ENCODE measurements around the gene NFATC1.

Gene NFATC1

DNA sequence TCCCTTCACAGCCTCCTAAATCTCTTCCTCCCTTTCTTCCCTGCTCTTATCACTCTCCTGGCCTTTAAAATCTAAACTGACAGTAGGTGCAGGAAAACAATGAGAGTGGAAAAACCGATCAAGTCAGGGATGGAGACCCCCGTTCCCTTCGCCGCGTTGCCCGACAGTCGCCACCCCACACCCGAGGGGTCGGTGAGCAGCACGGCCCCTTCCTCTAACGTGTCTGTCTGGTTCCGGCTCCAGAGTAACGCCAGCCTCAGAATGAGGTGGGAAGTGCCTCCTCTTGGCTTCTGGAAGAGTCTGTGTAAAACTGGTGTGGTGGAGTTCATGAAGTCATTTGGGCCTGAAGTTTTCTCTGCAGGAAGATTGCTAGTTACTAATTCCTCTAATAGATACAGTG, 138.6 kb downstream of the NFATC1 start:
- TF ChIP-seq, protein P1, sequence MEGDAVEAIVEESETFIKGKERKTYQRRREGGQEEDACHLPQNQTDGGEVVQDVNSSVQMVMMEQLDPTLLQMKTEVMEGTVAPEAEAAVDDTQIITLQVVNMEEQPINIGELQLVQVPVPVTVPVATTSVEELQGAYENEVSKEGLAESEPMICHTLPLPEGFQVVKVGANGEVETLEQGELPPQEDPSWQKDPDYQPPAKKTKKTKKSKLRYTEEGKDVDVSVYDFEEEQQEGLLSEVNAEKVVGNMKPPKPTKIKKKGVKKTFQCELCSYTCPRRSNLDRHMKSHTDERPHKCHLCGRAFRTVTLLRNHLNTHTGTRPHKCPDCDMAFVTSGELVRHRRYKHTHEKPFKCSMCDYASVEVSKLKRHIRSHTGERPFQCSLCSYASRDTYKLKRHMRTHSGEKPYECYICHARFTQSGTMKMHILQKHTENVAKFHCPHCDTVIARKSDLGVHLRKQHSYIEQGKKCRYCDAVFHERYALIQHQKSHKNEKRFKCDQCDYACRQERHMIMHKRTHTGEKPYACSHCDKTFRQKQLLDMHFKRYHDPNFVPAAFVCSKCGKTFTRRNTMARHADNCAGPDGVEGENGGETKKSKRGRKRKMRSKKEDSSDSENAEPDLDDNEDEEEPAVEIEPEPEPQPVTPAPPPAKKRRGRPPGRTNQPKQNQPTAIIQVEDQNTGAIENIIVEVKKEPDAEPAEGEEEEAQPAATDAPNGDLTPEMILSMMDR (IDR thresholded peaks at IDR 0.05; ENCODE audit: low read depth, low read length), result no peak
- H3K4me3 ChIP-seq (ENCODE audit: low read depth, low read length), result no peak overlapping the region

DNA sequence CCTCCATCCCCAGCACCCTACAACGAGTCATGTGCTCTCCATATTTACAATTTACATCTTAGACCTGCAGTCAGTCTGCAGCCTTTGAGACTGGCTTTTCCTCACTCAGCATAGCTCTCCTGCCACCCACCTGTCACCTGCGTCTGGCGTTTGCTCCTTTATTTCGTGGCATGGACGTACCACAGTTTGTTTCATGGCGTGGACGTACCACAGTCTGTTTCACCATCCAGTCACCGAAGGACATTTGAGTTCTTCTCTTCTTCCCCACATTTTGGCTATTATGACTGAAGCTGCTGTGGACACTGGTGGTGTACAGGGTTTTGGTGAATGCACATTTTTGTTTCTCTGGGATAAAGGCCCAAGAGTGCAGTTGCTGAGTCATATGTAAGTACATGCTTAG, 142.0 kb downstream of the NFATC1 start:
- TF ChIP-seq, protein P1 (IDR thresholded peaks at IDR 0.05; ENCODE audit: low read depth, low read length), result no peak
- H3K4me3 ChIP-seq (ENCODE audit: low read depth, low read length), result no peak overlapping the region

DNA sequence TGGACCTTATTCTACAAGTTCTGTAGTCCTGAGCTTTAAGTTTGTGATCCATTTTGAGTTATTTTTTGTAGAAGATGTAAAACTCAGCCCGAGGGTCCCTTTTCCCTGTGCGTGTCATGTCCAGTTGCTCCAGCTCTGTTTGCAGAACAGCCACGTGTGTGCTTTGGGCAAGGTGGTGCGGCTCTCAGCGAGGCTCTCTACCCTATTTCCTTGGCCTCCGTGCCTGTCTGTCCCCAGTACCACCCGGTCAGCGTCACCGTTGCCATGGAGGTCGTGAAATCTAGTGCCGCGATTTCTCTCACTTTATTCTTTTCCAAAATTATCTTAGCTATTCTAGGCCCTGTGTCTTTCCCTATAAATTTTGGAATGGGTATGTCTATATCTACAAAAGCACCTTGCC, 142.9 kb downstream of the NFATC1 start:
- no peak overlapping the region for H3K4me3 ChIP-seq (ENCODE audit: low read depth, low read length)

DNA sequence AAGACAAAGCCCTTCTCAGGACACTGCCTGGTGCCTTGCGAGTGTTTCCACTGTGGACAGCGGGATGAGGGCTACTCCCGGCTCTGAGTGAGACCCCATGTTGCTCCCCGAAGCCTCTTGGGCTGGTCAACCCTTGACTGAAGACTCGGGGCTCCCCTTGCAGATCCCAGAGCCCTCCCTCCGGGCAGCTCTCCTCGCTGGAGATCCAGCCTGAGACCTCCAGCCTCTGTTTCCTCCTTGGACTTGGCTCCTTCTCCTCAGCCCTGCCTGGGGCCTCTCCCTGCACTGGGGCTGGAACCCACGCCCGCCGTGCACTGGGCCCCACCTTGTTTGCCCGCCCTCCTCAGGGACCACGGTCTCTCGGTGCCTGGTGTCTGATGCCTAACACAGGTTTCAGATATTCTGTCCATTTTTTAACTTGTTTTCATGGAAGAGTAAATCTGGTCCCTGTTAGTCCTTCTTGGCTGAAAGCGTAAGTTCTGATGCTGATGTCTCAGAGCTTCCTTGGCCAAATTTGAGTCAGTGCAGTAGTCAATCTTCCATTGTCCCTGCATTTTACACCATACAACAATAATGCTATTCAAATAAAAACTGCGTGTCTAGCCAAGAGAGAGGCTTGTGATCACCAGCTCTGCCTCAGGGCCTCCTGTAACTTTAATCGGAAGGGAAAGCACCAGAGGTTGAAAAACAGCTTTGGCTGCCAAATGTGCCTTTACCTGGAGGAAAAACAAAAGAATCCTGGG, 144.6 kb downstream of the NFATC1 start:
- TF ChIP-seq, protein P1 (IDR thresholded peaks at IDR 0.05; ENCODE audit: low read depth, low read length), result no peak
- H3K4me3 ChIP-seq (ENCODE audit: low read depth, low read length), result no peak overlapping the region

More for the DNA sequence above, 142.9 kb downstream of the NFATC1 start:
- TF ChIP-seq, protein P1 (IDR thresholded peaks at IDR 0.05; ENCODE audit: low read depth, low read length), result no peak

DNA sequence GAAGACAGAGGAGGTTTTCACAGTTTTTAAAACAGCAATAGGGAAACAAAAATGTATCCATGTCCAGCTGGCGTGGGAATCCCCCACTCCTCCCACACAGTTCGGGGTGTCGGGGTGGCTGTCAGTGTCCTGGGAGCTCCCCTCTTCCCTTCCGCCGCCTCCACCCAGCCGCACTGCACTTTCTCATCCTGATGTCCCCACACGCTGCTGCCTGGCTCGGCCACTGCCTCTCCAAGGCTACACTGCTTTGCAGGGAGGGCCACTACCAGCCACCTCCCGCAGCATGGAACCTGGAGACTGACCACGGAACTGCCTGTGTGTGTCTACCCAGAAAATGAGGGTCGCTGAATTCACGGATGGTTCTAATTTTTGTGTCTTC, 145.2 kb downstream of the NFATC1 start:
- H3K4me3 ChIP-seq (ENCODE audit: low read depth, low read length), result no peak overlapping the region
- TF ChIP-seq, protein P1 (IDR thresholded peaks at IDR 0.05; ENCODE audit: low read depth, low read length), result no peak

DNA sequence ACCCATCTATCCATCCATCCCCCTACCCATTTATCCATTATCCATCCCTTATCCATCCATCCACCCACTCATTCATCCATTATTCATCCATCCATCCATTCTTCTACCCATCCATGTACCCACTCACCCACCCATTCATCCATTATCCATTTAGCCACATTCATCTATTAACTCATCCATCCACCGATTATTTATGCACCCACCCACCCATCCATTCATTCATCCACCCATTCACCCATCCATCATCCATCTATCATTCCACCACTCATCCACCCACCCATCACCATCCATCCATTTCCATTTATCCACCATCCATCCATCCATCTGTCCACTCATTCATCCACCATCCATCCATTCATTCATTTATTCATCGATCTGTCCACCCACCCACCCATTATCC, 146.5 kb downstream of the NFATC1 start:
- TF ChIP-seq, protein P1 (IDR thresholded peaks at IDR 0.05; ENCODE audit: low read depth, low read length), result no peak

DNA sequence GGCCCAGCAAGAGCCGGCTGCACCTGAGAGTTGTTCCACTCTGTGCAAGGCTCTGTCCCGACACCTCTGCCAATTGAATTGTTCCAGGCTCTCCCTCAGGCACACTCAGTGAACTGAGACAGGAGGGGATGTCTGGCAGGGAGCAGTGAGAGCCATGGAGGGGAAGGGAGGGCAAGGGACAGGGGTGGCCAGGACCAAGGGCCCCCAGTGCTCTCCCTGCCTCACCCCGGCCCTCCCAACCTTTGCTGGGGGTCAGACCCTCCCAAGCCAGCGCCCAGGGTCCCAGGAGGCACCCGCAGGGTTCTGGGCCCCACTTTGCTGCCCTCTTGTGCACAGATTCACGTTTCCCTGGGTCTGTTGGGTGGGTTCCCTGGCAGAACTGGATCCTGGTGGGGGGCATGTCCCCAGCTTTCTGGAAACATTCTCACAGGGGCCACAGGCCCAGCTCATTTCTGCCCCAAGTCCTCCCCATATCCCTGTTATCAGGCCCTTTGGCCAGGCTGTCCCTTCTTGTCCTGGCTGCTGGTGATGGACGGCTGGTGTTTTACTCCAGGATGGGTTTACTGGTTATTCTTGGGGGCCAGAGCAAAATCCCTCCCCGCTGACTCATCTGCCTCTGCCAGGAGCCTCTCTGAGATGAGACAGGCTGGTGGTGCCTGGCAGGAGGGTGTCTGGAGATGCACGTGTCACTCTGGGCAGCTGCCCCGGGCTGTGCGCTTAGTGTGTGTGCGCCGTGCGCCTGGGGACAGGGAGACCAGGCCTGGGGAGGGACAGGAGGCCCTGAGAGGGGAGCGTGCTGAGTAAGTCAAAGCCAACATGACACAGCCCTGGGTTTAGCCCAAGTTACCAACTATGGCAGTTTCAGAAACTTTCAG, 147.4 kb downstream of the NFATC1 start:
- no peak overlapping the region for H3K4me3 ChIP-seq (ENCODE audit: low read depth, low read length)
- TF ChIP-seq, protein P1 (IDR thresholded peaks at IDR 0.05; ENCODE audit: low read depth, low read length), result no peak

More for the DNA sequence above, 146.5 kb downstream of the NFATC1 start:
- H3K4me3 ChIP-seq (ENCODE audit: low read depth, low read length), result no peak overlapping the region
